GM12878 (cell line): Measurements from ENCODE around the gene HVCN1. TPM values are rescaled to one million over a fixed set of nuclear protein-coding genes. Genes with fewer than 3 reads are reported as not detected.

ENCODE experiments used
- ATAC-seq: fragments of 200-7000 bp; cut with Tn5 transposase; 3 replicates; pipeline ENCODE4 v1.9.1; 2020; ENCODE audit warnings: mild to moderate bottlenecking, moderate library complexity
- BruUV-seq: library from RNA; stranded (reverse); fragments of 400-500 nt; replicated peaks from 2 replicates; lab custom pipeline; 2021; lab: Mats Ljungman, UMichigan
- CTCF ChIA-PET: fragments of 300-600 bp; sonication (Branson Sonifier 250); formaldehyde crosslinking; extraction: SDS; loops from one replicate; lab custom pipeline; 2021; ENCODE audit warnings: inconsistent platforms; lab: Yijun Ruan, JAX
- POLR2A ChIA-PET: fragments of 350-600 bp; formaldehyde crosslinking; extraction: SDS; loops from one replicate; lab custom pipeline; 2021; ENCODE audit warnings: inconsistent platforms; lab: Charles Lee
- RAD21 ChIA-PET: fragments of 300-600 bp; sonication (Branson Sonifier 250); formaldehyde crosslinking; loops from one replicate; lab custom pipeline; 2023; ENCODE audit warnings: antibody characterized with exemption; ENCODE audit not compliant: unreplicated experiment; lab: Charles Lee
- SMC1A ChIA-PET: fragments of 300-600 bp; sonication (Branson Sonifier 250); formaldehyde crosslinking; loops from one replicate; lab custom pipeline; 2023; ENCODE audit not compliant: unreplicated experiment, uncharacterized antibody; lab: Charles Lee
- DNase-seq: peaks from one replicate; pipeline ENCODE4 v3.0.0-alpha.2; 2011; ENCODE audit warnings: low read depth, low spot score
- FAIRE-seq: peaks from 3 replicates; lab custom pipeline; 2011; peaks lifted over from hg19 to GRCh38; lab: Jason Lieb, UNC
- H2AFZ ChIP-seq: 2 replicates; pipeline ENCODE4 v1.6.0; 2011; ENCODE audit warnings: low read depth, low read length, control low read depth; ENCODE audit not compliant: control insufficient read depth
- H3K27ac ChIP-seq: 2 replicates; pipeline ENCODE4 v1.5.1; 2011; ENCODE audit warnings: control low read depth; ENCODE audit not compliant: control insufficient read depth, insufficient read depth
- H3K27me3 ChIP-seq, 2 experiments: replicated peaks in 1 of 2; 2 replicates each; pipeline versions ENCODE4 v1.6.0 to v1.6.1; 2011; ENCODE audit warnings: low read length in 1 of 2; ENCODE audit not compliant: control insufficient read depth in 2 of 2, insufficient read depth in 2 of 2
- H3K36me3 ChIP-seq, 2 experiments: 2 replicates each; pipeline ENCODE4 v1.5.1; 2011; ENCODE audit warnings: low read length in 1 of 2; ENCODE audit not compliant: control insufficient read depth in 2 of 2, insufficient read depth in 2 of 2
- H3K4me1 ChIP-seq: 2 replicates; pipeline ENCODE4 v1.6.1; 2011; ENCODE audit warnings: mild to moderate bottlenecking, low read length, moderate library complexity, mixed read lengths; ENCODE audit not compliant: control insufficient read depth, insufficient read depth
- H3K4me2 ChIP-seq: 2 replicates; pipeline ENCODE4 v1.6.0; 2011; ENCODE audit warnings: control low read depth; ENCODE audit not compliant: control insufficient read depth, insufficient read depth
- H3K4me3 ChIP-seq: fragments of 200-600 bp; sonication (generic); 2 replicates; pipeline ENCODE4 v1.5.1; 2016
- H3K79me2 ChIP-seq: 2 replicates; pipeline ENCODE4 v1.6.0; 2011; ENCODE audit warnings: low read length; ENCODE audit not compliant: control insufficient read depth, insufficient read depth
- H3K9ac ChIP-seq: 2 replicates; pipeline ENCODE4 v1.8.0; 2011; ENCODE audit warnings: low read length, control low read depth, mixed read lengths; ENCODE audit not compliant: control insufficient read depth, insufficient read depth
- H3K9me3 ChIP-seq: replicated peaks from 3 replicates; pipeline ENCODE4 v1.5.1; 2011; ENCODE audit warnings: mild to moderate bottlenecking, low read length; ENCODE audit not compliant: control insufficient read depth, insufficient read depth
- H4K20me1 ChIP-seq: 2 replicates; pipeline ENCODE4 v1.6.0; 2011; ENCODE audit not compliant: control insufficient read depth, insufficient read depth
- CEBPB ChIP-seq, 2 experiments: fragments of 150-350 bp in 1 of 2; IDR thresholded peaks; 2 replicates each; pipeline ENCODE4 v1.6.1; 2012 to 2014; ENCODE audit warnings: low read depth in 2 of 2, low read length in 2 of 2, borderline replicate concordance in 1 of 2, inconsistent platforms in 1 of 2
- DPF2 ChIP-seq: fragments of 450-650 bp; IDR thresholded peaks from 2 replicates; pipeline ENCODE4 v1.6.1; 2017; ENCODE audit warnings: mild to moderate bottlenecking
- EP300 ChIP-seq, 2 experiments: fragments of 150-350 bp in 1 of 2; IDR thresholded peaks; 2 replicates each; pipeline ENCODE4 v1.6.1; 2011 to 2012; ENCODE audit warnings: low read depth in 2 of 2, low read length in 2 of 2, borderline replicate concordance in 1 of 2, improper control_type of control experiment in 1 of 2, inconsistent platforms in 1 of 2; ENCODE audit not compliant: control insufficient read depth in 1 of 2
- HDAC6 ChIP-seq: fragments of 200-600 bp; sonication (generic); IDR thresholded peaks from one replicate; pipeline ENCODE4 v1.8.0; 2017; ENCODE audit warnings: antibody characterized with exemption; ENCODE audit not compliant: unreplicated experiment
- IKZF1 ChIP-seq: fragments of 450-650 bp; conservative IDR thresholded peaks from 2 replicates; pipeline ENCODE4 v1.6.1; 2017; ENCODE audit warnings: antibody characterized with exemption, mild to moderate bottlenecking
- IKZF2 ChIP-seq, 2 experiments: fragments of 450-650 bp; IDR thresholded peaks; 2 replicates each; pipeline ENCODE4 v1.6.1; 2017; ENCODE audit warnings: mild to moderate bottlenecking in 2 of 2, moderate library complexity in 2 of 2
- JUNB ChIP-seq: IDR thresholded peaks from 2 replicates; pipeline ENCODE4 v1.6.1; 2016; ENCODE audit warnings: antibody characterized with exemption, mild to moderate bottlenecking
- NBN ChIP-seq: fragments of 450-650 bp; IDR thresholded peaks from 2 replicates; pipeline ENCODE4 v1.6.1; 2016
- NFYB ChIP-seq: IDR thresholded peaks from 2 replicates; pipeline ENCODE4 v1.6.1; 2011; ENCODE audit warnings: low read depth, mild to moderate bottlenecking, low read length, improper control_type of control experiment, moderate library complexity; ENCODE audit not compliant: insufficient read depth
- NR2C1 ChIP-seq: fragments of 450-650 bp; IDR thresholded peaks from 2 replicates; pipeline ENCODE4 v1.6.1; 2017; ENCODE audit warnings: antibody characterized with exemption, mild to moderate bottlenecking, moderate library complexity
- PAX8 ChIP-seq: fragments of 450-650 bp; IDR thresholded peaks from 2 replicates; pipeline ENCODE4 v1.6.1; 2017; ENCODE audit warnings: mild to moderate bottlenecking, moderate library complexity
- RELA ChIP-seq: fragments of 450-650 bp; IDR thresholded peaks from 2 replicates; pipeline ENCODE4 v1.8.0; 2014; ENCODE audit warnings: borderline replicate concordance; ENCODE audit not compliant: partially characterized antibody
- SMAD5 ChIP-seq: IDR thresholded peaks from 2 replicates; pipeline ENCODE4 v1.6.1; 2016; ENCODE audit warnings: antibody characterized with exemption, low read depth
- SMARCA5 ChIP-seq: fragments of 450-650 bp; IDR thresholded peaks from 2 replicates; pipeline ENCODE4 v1.6.1; 2017; ENCODE audit warnings: mild to moderate bottlenecking
- SMC3 ChIP-seq: IDR thresholded peaks from 2 replicates; pipeline ENCODE4 v1.6.1; 2011; ENCODE audit warnings: low read length, improper control_type of control experiment, borderline replicate concordance
- WGBS: methylation state at CpG from one replicate; pipeline ENCODE4 v1.1.6; 2016; ENCODE audit warnings: low lambda C conversion rate; ENCODE audit not compliant: insufficient replicate concordance, insufficient coverage; ENCODE audit errors: missing lambda C conversion rate; 5-methylcytosine and 5-hydroxymethylcytosine counted together
- in situ Hi-C: fragments of 300-500 bp; cut with MboI; formaldehyde crosslinking; loops from 9 replicates; pipeline ENCODE4 v1.14.3; 2018; ENCODE audit warnings: mixed read lengths
- intact Hi-C: fragments of 100-400 bp; cut with micrococcal nuclease; formaldehyde crosslinking; loops from one replicate; pipeline ENCODE4 v1.14.2; 2022; ENCODE audit not compliant: unreplicated experiment
- polyA plus RNA-seq, 11 experiments: library from polyadenylated mRNA; depleted of rRNA in 4 of 11; unstranded in 6 of 11; stranded (reverse) in 5 of 11; fragments of >200 nt; fragmentation: Nextera tagmentation in 4 of 11; fragmentation: Illumina TruSeq in 1 of 11; extraction: Ambion mirVana in 4 of 11; extraction: Trizol in 1 of 11; gene quantifications; 1 replicate in 1 of 11; 2 replicates in 10 of 11; pipeline versions ENCODE4 v1.2.1 to v1.2.3, GENCODE V29; 2011 to 2016; ENCODE audit warnings: inconsistent platforms in 2 of 11, missing spikeins in 2 of 11, low read depth in 1 of 11
- total RNA-seq, 4 experiments: library from RNA; depleted of rRNA in 3 of 4; stranded (reverse); fragments of >200 nt in 3 of 4; fragmentation: Illumina TruSeq in 1 of 4; extraction: Trizol in 1 of 4; gene quantifications; 2 replicates each; pipeline versions ENCODE4 v1.2.1 to v1.2.3, GENCODE V29; 2013 to 2021
- TF ChIP-seq, protein P1 (sequence below): IDR thresholded peaks from 2 replicates; pipeline ENCODE4 v1.6.1; 2012; ENCODE audit warnings: low read length, inconsistent platforms
- TF ChIP-seq, protein P2 (sequence below): fragments of 450-650 bp; formaldehyde crosslinking; IDR thresholded peaks from 2 replicates; pipeline ENCODE4 v1.4.0; 2020; ENCODE audit warnings: mild to moderate bottlenecking, moderate library complexity
- TF ChIP-seq, protein P3 (sequence below): fragments of 450-650 bp; IDR thresholded peaks from 2 replicates; pipeline ENCODE4 v1.6.1; 2016; ENCODE audit warnings: mild to moderate bottlenecking

HVCN1 gene
- total and polyA plus RNA-seq, 10 of the 15 experiments (the other 5 are each of a cell fraction or from before 2014, with no cell fraction given): 27.8 to 181 (median 103) TPM

DNA sequence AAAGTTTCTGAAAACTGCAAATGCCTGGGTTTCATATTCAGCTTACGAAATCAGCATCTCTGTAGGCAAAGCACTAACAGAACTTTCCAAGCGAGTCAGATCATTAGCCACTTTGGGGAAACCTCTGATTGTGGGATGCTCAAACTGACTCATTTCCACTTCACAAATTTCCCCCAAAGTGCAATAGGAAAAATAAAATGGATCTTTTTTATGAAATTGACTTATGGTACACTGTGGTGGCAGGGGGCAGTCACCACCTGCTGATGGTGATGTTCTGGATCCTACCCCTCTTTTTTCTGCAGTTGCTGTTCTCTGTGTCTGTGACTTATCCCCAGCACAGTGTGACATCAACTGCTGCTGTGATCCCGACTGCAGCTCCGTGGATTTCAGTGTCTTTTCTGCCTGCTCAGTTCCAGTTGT lies 69.4 kb downstream of the HVCN1 start:
- ChIA-PET RAD21 (interaction anchor here (0.8 to 3.6 kb wide), 30 partner anchors 12 to 269 kb away, joined by 3 to 28 read pairs (median 6); partner anchors contain the start of gene HVCN1), CTCF (interaction anchor here (0.5 to 5.4 kb wide), 31 partner anchors 12 to 268 kb away, joined by 3 to 46 read pairs (median 6); partner anchors contain the start of genes ARPC3, FAM216A and GPN3), POLR2A (interaction anchor here (0.7 to 4.6 kb wide), 21 partner anchors 13 to 164 kb away, joined by 3 to 46 read pairs (median 5); no protein-coding TSS in a partner anchor), SMC1A (interaction anchor here (0.7 to 11.6 kb wide), 32 partner anchors 8 to 208 kb away, joined by 3 to 103 read pairs (median 7); partner anchors contain the start of gene ARPC3)
- Histone ChIP-seq H3K4me1 (peaks cover 25% of the 10 kb centered on the region), H3K27me3 (no peaks in the 10 kb centered on the region), H3K9ac (peak overlapping the region; percentile 60), H3K79me2 (no peaks in the 10 kb centered on the region), H2AFZ (peak overlapping the region; percentile 42), H3K36me3 (no peaks in the 10 kb centered on the region), H3K27ac (peak overlapping the region; percentile 61), H3K4me3 (peak overlapping the region; percentile 75), H3K4me2 (peak overlapping the region; percentile 99), H3K9me3 (no peaks in the 10 kb centered on the region), H4K20me1 (no peaks in the 10 kb centered on the region)
- WGBS: 0% methylated on average over 4 of the region's 4 CpGs
- ATAC-seq (peak; percentile 91), FAIRE-seq (peak; percentile 97), DNase-seq (peak; percentile 80)
- in situ Hi-C loops (loop anchor here (5.0 kb wide), 2 partner anchors 78 to 208 kb away; no protein-coding TSS in a partner anchor), intact Hi-C loops (loop anchor here (1.0 to 2.0 kb wide), 3 partner anchors 49 to 207 kb away; no protein-coding TSS in a partner anchor)
- no TSS peak for BruUV-seq
- TF ChIP-seq SMAD5 (no peak), IKZF2 (IDR thresholded peaks at IDR 0.05) (peak; percentile 85 to 89), PAX8 (no peak), JUNB (peak; percentile 94), EP300 (IDR thresholded peaks at IDR 0.05; ENCODE audit: borderline replicate concordance in 1 of 2, control insufficient read depth in 1 of 2, low read depth in 2 of 2, low read length in 2 of 2) (peak; percentile 60 to 94), SMC3 (peak; percentile 75), NR2C1 (no peak), DPF2 (peak; percentile 81), NBN (no peak), HDAC6 (no peak), IKZF1 (peak; percentile 87), NFYB (no peak), CEBPB (IDR thresholded peaks at IDR 0.05; ENCODE audit: borderline replicate concordance in 1 of 2, low read depth in 2 of 2, low read length in 2 of 2) (peak in 1 of 2 experiments; percentile 90; a peak in 2 of 4 replicates), SMARCA5 (peak; percentile 74; the same call in 1 of the 2 replicates), RELA (peak; percentile 76)
- TF ChIP-seq, protein P1, sequence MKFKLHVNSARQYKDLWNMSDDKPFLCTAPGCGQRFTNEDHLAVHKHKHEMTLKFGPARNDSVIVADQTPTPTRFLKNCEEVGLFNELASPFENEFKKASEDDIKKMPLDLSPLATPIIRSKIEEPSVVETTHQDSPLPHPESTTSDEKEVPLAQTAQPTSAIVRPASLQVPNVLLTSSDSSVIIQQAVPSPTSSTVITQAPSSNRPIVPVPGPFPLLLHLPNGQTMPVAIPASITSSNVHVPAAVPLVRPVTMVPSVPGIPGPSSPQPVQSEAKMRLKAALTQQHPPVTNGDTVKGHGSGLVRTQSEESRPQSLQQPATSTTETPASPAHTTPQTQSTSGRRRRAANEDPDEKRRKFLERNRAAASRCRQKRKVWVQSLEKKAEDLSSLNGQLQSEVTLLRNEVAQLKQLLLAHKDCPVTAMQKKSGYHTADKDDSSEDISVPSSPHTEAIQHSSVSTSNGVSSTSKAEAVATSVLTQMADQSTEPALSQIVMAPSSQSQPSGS: peak; percentile 92
- TF ChIP-seq, protein P2, sequence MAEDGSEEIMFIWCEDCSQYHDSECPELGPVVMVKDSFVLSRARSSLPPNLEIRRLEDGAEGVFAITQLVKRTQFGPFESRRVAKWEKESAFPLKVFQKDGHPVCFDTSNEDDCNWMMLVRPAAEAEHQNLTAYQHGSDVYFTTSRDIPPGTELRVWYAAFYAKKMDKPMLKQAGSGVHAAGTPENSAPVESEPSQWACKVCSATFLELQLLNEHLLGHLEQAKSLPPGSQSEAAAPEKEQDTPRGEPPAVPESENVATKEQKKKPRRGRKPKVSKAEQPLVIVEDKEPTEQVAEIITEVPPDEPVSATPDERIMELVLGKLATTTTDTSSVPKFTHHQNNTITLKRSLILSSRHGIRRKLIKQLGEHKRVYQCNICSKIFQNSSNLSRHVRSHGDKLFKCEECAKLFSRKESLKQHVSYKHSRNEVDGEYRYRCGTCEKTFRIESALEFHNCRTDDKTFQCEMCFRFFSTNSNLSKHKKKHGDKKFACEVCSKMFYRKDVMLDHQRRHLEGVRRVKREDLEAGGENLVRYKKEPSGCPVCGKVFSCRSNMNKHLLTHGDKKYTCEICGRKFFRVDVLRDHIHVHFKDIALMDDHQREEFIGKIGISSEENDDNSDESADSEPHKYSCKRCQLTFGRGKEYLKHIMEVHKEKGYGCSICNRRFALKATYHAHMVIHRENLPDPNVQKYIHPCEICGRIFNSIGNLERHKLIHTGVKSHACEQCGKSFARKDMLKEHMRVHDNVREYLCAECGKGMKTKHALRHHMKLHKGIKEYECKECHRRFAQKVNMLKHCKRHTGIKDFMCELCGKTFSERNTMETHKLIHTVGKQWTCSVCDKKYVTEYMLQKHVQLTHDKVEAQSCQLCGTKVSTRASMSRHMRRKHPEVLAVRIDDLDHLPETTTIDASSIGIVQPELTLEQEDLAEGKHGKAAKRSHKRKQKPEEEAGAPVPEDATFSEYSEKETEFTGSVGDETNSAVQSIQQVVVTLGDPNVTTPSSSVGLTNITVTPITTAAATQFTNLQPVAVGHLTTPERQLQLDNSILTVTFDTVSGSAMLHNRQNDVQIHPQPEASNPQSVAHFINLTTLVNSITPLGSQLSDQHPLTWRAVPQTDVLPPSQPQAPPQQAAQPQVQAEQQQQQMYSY: no peak
- TF ChIP-seq, protein P3, sequence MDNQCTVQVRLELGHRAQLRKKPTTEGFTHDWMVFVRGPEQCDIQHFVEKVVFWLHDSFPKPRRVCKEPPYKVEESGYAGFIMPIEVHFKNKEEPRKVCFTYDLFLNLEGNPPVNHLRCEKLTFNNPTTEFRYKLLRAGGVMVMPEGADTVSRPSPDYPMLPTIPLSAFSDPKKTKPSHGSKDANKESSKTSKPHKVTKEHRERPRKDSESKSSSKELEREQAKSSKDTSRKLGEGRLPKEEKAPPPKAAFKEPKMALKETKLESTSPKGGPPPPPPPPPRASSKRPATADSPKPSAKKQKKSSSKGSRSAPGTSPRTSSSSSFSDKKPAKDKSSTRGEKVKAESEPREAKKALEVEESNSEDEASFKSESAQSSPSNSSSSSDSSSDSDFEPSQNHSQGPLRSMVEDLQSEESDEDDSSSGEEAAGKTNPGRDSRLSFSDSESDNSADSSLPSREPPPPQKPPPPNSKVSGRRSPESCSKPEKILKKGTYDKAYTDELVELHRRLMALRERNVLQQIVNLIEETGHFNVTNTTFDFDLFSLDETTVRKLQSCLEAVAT: peak; percentile 26; the same call in 1 of the 2 replicates
